ENCODE results near the gene ZFP36.

Gene ZFP36

GRCh38 chr19:39384839-39385568, 21.6 kb upstream of the ZFP36 start:
- no peak for DNase-seq

- DNase-seq: no peak
Measured at GRCh38 chr19:39385629-39386411, 20.8 kb upstream of the ZFP36 start.

DNA sequence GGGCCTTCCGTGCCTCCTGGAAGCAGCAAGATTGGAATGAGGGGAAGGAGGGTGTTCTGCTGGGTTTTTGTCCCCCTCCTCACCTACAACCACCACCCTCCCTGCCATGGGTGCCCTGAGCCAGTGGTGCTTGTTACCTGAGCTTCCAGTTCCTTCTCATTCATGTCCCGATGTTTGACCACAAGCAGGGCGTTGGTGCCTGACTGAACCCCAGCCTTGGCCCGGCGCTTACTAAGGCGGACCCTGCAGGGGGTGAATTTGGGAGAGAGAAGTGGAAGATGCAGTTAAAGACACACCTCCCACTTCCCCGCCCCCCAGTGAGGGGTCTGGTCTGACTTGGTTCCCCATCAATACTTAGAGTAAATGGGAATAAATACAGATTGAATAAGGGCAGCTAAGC, 20.1 kb upstream of the ZFP36 start:
- DNase-seq: no peak

GRCh38 chr19:39388657-39389056, 18.0 kb upstream of the ZFP36 start:
- DNase-seq: no peak

DNA sequence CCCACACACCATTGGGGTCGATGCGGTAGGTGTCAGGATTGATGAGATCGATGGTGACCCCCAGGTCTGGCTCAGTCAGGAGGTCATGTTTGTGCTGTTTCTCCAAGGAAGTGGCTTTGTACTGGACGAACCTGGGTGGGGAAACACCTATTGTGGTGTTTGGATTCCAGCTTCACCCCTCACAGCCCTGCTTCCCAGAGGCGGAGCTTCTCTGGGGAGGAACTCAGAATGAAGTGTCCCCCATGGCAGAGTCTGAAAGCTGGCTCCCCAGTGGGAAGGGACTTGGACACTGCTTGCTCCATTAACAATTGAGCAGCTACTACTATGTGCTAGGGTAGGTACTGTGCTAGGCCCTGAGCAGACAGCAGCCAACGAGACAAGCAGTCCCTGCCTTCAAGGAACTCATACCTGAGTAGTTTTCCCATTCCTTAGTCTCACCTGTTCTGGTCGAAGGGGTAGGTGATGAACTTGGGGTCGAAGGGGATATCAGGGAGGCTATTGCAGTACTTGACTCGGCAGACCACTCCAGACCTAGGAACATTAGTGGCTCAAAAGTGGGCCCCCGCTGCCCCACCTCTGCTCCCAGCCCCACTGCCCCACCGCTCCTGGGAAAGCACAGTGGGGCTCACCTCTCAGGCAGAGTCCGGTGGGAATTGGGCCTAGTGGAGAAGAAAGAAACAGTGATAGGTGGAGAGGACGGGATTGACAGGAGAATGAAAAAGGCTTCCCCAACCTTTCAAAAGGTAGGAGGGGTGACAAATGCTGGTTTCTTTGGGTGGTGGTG, 16.8 kb upstream of the ZFP36 start:
- no peak for DNase-seq

GRCh38 chr19:39390451-39390750, 16.2 kb upstream of the ZFP36 start:
- DNase-seq: no peak

DNA sequence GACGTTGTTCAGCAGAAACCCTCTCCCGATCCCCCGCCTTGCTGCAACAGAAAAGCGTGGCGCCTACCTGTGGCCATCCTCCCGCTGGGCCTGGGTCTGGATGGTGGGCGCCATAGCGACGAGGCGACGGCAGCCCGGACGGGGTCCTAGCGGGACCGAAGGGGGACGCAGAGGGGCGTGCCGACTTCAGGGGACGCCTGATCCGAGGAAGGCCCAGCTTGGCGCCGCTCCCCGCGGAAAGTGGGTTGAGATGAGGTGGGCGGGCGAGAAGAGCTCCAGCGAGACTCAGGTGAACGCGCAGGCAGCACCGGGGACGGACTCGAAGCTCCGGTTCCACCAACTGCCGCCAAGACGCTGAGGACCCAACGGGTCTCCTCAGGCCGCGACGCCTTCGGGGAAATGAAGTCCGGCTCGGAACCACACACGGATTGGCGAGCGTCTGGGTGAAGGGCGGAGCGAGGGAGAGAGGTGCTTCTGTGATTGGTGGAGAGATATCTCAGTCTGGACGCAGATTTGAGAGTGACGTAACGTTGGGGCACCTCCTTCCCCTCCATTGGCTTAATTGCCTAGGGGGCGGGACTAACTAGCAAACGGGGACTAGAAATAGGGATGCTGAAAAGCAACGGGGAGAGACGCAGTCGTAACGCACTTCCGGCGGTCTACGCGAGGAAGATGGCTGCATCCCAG, 15.8 kb upstream of the ZFP36 start, which contains the start of the genes MED29 and PAF1:
TSS of gene MED29 (plus strand) at position 628 of the 687 bp plus-strand sequence. CDS start at position 673, 45 bp downstream.
TSS of gene PAF1 (minus strand) at position 356 of the 687 bp plus-strand sequence. CDS start at position 114, 242 bp downstream.
- DNase-seq: peak; percentile 92

GRCh38 chr19:39397360-39398296, 9.0 kb upstream of the ZFP36 start:
- DNase-seq: peak; percentile 66

GRCh38 chr19:39398297-39398864, 8.3 kb upstream of the ZFP36 start:
- DNase-seq: no peak

- no peak for DNase-seq
Measured at GRCh38 chr19:39399668-39400050, 7.0 kb upstream of the ZFP36 start.

DNA sequence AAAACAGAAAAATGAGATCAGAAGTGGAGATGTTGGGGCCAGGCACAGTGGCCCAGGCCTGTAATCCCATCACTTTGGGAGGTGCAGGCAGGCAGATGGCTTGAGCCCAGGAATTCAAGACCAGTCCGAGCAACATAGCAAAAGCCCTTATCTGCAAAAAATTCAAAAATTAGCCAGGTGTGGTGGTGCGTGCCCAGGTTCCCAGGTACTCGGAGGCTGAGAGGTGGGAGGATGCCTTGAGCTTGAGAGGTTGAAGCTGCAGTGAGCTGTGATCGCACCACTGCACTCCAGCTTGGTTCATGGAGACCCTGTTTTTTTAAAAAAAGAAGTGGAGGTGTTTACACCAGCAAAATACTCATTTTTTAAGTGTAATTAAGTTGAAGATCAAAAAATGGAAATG, 6.6 kb upstream of the ZFP36 start:
- DNase-seq: no peak

DNA sequence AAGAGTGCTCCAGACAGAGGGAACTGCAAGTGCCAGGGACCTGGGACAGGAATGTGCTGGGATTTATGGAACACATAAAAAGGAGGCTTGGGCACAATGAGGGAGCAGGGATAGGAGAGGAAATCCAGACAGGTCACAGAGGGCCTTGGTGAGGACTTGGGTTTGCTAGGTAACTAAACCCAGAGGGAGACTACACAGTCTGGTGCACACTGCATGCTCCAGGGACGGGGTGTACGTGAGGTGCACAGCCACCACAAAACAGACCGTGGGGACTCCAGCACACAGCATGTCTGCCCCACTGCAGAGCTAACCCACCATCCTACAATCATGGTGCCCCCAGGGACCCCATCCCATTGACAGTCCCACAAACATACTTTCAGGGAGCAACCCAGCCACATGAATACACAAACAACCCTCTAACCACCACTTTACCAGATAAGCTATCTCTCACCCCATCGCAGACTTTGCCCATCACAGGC, 5.5 kb upstream of the ZFP36 start:
- DNase-seq: no peak

DNA sequence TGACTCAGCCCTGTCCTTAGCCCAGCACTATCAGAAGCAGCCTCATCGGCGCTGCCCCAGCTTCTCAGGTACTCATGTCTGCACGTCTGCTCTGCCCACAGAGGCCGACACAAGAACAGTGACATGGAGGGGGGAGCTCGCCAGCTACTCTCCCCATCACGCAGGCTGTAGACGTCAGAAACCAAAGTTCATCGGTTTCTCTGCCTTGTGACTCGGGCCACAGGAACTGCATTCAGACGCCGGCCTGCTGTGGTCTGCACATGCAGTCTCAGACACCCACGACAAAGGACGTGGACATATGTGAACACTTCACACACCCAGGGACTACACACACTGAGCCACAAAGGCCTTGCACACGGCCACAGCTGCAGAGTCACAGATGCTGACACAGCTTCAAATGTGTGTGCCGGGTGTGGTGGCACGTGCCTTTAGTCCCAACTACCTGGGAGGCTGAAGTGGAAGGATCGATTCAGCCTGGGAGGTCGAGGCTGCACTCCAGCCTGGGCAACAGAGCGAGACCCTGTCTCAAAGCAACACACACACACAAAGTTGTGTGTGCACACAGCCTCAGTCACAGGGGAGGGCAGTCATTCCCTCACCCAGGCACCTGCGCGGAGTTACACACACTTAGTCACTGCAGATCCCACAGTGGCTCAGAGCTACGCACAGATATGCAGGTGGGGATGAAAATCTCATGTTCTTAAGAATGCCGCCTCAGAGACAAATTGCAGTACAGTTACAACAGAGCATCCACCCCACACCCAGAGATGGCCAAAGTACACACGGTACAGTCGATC, 4.9 kb upstream of the ZFP36 start:
- no peak for DNase-seq

DNA sequence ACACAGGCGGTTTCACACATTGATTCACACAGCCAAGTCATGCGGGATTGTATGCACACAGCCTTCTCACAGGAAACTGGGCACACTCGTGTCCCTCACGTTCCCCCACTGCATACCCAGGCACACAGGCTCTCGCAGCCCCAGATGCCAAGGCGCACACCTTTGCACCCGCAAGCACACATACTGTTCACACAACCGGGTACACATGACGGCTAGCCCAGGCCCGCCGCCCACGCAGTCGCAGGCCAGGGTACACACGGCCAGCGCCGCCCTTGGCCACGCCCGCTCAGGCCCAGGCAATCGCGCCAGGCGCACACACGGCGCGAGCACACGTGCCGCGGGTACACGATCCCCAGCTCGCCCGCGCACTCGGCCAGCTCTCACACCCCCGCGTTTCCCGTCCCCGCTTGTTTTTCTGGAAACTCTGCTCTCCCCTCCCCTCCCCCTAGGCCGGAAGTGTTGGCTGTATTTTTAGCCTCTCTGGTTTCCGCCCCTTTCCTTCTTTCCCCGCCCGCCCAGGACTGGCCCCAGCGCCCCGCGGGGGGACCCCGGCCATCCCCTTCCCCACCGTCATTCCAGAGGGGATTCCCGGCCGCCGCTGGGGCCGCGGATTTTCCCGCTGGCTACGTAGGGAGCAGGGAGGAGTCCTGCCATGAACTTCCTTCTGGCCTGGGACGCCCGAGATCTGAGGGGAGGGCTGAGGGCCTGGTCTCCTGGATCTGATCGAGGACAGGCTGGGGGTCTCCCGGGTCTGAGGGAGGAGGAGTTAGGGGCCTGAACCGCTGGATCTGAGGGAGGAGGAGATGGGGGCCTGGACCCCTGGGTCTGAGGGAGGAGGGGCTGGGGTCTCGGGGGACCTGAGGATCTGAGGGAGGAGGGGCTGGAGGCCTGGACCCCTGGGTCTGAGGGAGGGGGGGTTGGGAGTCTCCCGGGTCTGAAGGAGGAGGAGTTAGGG, 4.0 kb upstream of the ZFP36 start:
- DNase-seq: peak; percentile 38

DNA sequence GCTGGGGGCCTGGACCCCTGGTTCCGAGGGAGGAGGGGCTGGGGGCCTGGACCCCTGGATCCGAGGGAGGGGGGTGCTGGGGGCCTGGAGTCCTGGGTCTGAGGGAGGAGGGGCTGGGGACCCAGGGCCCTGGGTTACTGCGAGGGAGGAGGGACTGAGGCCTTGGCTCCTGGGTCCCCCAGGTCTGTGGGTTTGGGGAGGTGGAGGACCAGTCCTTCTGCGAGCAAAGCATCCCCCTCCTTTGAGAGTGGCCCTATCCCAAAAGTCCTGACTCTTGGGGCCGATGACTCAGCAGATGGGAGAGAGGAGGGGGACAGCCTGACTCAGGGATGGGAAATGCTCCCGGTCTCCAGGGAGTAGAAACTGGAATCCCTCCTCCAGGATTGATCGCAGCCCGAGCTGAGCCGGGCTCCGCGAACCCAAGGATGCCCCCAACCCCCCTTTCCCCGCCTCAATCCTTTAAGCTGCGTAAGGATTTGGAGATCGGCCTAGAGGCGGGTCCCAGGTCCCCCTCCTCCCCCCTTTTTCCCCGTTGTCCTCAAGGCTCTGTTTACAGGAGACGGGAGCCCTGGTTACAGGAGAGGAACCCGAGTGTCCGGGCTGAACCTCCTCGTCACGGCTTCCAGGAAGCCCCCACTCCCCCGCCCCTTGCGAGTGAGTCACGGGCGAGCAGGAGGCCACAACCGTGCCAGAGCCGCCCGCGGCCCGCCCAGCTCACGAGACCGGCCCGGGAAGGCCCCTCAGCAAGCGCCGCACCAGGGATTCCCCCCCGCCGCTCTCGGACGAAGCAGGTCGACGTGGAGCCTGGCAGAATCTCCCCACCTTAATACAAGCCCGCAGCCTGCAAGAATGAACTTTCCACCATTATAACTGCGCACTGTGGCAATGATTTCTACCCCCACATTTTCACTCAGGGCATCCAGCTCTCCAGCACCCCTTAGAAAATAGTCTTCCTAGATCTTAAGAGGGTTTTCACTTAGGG, 3.0 kb upstream of the ZFP36 start:
- DNase-seq: peak; percentile 92

DNA sequence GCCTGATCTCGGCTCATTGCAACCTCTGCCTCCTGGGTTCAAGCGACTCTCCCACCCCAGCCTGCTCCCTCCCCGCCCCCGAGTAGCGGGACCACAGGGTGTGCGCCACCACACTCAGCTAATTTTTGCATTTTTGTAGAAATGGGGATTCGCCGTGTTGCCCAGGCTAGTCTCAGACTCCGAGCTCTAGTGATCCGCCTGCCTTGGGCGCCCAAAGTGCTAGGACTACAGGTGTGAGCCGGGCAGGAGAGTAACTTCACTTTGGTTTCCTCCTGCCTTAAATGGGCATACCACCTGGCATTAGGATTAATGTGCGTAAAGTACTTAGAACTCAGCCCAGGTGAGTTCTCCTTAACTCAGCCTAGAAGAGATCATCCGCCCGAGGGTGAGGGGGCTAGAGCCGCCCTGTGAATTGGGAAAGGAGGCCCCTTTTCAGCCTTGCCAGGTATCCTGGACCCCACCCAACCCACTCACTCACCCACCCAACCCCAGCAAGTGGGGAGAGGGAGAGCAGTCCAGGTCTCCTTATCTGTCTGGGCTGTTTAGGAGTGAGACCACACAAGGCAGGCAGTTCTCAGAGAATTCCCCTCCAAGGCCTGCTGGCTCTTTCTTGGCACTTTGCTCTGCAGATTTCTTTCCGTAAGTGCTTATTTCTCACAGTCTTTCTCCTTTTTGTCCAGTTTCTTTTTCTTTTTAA, 1.2 kb upstream of the ZFP36 start:
- no peak for DNase-seq

- peak; percentile 51 for DNase-seq
Measured at GRCh38 chr19:39405958-39406655, 540 bp upstream of the ZFP36 start.
